HG02943 (cell line): ENCODE measurements around the gene ZNF215.
"Not testable (repeated sequence)": the region's sequence is repeated elsewhere in the genome, so short reads cannot be mapped to it uniquely, and the experiment has no call there.

ENCODE experiments used
- ATAC-seq: cut with Tn5 transposase; IDR thresholded peaks from one replicate; pipeline ENCODE4 v1.9.1; 2021; ENCODE audit warnings: mild to moderate bottlenecking, low read depth, moderate library complexity; ENCODE audit not compliant: unreplicated experiment

The ZNF215 gene

GRCh38 chr11:6931146-6931713, 5.0 kb downstream of the ZNF215 start:
- no peak for ATAC-seq

GRCh38 chr11:6932145-6932544, 5.9 kb downstream of the ZNF215 start:
- no peak for ATAC-seq

GRCh38 chr11:6941970-6942369, 15.7 kb downstream of the ZNF215 start:
- no peak for ATAC-seq

GRCh38 chr11:6943131-6943530, 16.9 kb downstream of the ZNF215 start:
- ATAC-seq, result no peak

GRCh38 chr11:6954248-6954647, 28.0 kb downstream of the ZNF215 start:
- not testable (repeated sequence) for ATAC-seq

GRCh38 chr11:6962141-6962540, 35.9 kb downstream of the ZNF215 start:
- ATAC-seq, result no peak

- no peak for ATAC-seq
Measured at GRCh38 chr11:6962673-6963072, 36.4 kb downstream of the ZNF215 start.

- ATAC-seq, result no peak
Measured at GRCh38 chr11:6968816-6969215, 42.6 kb downstream of the ZNF215 start.

- not testable (repeated sequence) for ATAC-seq
Measured at GRCh38 chr11:6969854-6970253, 43.6 kb downstream of the ZNF215 start.

GRCh38 chr11:6979365-6979764, 53.1 kb downstream of the ZNF215 start:
- ATAC-seq, result no peak

GRCh38 chr11:6986487-6986886, 60.3 kb downstream of the ZNF215 start:
- no peak for ATAC-seq

GRCh38 chr11:6988506-6988905, 62.3 kb downstream of the ZNF215 start:
- ATAC-seq, result no peak

GRCh38 chr11:6991227-6991626, 65.0 kb downstream of the ZNF215 start:
- no peak for ATAC-seq

- ATAC-seq, result no peak
Measured at GRCh38 chr11:6992026-6992425, 65.8 kb downstream of the ZNF215 start.

- ATAC-seq, result no peak
Measured at GRCh38 chr11:6992457-6993417, 66.5 kb downstream of the ZNF215 start.

GRCh38 chr11:6995703-6996102, 69.5 kb downstream of the ZNF215 start:
- no peak for ATAC-seq

- no peak for ATAC-seq
Measured at GRCh38 chr11:7004482-7004881, 78.3 kb downstream of the ZNF215 start.
